HAP-1 (cell line): Measurements from ENCODE around the gene ANTXR2.
A peak's percentile ranks its signal among the peaks of the same experiment; 100 is the strongest.
"Not testable (repeated sequence)": the region's sequence is repeated elsewhere in the genome, so short reads cannot be mapped to it uniquely, and the experiment has no call there.

ENCODE experiments used
- DNase-seq, 2 experiments: peaks; one replicate each; pipeline ENCODE4 v3.0.0-alpha.2; 2016 to 2020; ENCODE audit warnings: low spot score in 2 of 2
- H3K27me3 ChIP-seq: fragments of 250-450 bp; sonication (Bioruptor Pico); 2 replicates; pipeline ENCODE4 v1.5.1; 2020; ENCODE audit warnings: low read depth, mild to moderate bottlenecking, moderate library complexity
- H3K36me3 ChIP-seq: fragments of 250-450 bp; sonication (Bioruptor Pico); replicated peaks from 2 replicates; pipeline ENCODE4 v1.5.1; 2020; ENCODE audit warnings: mild to moderate bottlenecking
- H3K4me1 ChIP-seq: fragments of 250-450 bp; sonication (Bioruptor Pico); 2 replicates; pipeline ENCODE4 v1.5.1; 2020; ENCODE audit warnings: mild to moderate bottlenecking
- H3K4me3 ChIP-seq: fragments of 250-450 bp; sonication (Bioruptor Pico); 2 replicates; pipeline ENCODE4 v1.5.1; 2020; ENCODE audit warnings: mild to moderate bottlenecking, moderate library complexity
- H3K9me3 ChIP-seq: fragments of 250-450 bp; sonication (Bioruptor Pico); 2 replicates; pipeline ENCODE4 v1.5.1; 2020; ENCODE audit warnings: mild to moderate bottlenecking, moderate library complexity
- in situ Hi-C: fragments of 300-500 bp; cut with MboI; formaldehyde crosslinking; loops from 3 replicates; pipeline ENCODE4 v1.14.3; 2020; ENCODE audit warnings: low sequenced_read_pairs, inconsistent platforms, mixed read lengths

The ANTXR2 gene

DNA sequence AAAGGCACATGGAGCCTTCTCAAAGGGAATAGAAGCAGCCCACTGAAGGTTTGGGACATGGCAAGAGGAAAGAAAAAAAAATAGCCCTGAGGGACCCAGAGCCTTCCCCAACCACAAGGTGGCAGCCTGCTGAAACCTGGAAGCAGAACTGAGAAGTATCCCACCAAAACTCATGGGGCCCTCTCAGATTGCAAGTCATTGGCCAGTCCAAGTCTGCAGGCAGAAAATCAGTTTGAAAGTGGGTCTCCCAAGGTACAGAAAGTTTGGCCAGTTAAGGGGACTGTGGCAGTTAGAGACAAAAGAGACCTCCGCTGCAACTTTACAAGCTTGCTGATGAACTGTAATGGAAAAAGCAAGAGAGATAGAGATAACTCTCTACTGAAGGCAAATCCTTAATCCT is 155.8 kb downstream of the ANTXR2 start:
- in situ Hi-C loops, result no loop called here
- no peaks in the 10 kb centered on the region for H3K36me3 ChIP-seq
- no peaks in the 10 kb centered on the region for H3K4me1 ChIP-seq
- H3K4me3 ChIP-seq, result no peak overlapping the region
- DNase-seq, result peak; percentile 53 to 56
- no peaks in the 10 kb centered on the region for H3K9me3 ChIP-seq
- H3K27me3 ChIP-seq, result no peaks in the 10 kb centered on the region

DNA sequence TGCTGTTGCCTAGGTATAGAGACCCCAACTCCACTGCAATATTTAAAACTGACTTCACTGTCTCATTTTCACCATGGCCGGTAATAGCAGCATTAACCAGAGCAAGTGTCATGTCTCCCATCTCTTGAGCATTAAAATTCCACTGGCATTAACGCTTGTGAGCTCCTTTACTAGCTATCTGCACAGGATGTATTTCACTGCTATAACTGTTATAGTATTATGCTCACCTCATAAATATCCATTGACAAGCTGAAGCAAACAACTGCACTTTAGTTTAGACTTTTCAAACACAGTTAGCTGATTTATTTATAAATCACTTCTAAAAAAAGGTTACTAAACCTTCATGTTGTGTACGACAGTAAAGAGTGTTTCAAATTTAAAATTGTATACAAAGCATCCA is 157.8 kb downstream of the ANTXR2 start:
- no peak for DNase-seq
- Histone ChIP-seq H3K27me3 (no peaks in the 10 kb centered on the region), H3K9me3 (no peaks in the 10 kb centered on the region), H3K4me3 (no peak overlapping the region), H3K4me1 (no peaks in the 10 kb centered on the region), H3K36me3 (no peaks in the 10 kb centered on the region)
- in situ Hi-C loops, result no loop called here

DNA sequence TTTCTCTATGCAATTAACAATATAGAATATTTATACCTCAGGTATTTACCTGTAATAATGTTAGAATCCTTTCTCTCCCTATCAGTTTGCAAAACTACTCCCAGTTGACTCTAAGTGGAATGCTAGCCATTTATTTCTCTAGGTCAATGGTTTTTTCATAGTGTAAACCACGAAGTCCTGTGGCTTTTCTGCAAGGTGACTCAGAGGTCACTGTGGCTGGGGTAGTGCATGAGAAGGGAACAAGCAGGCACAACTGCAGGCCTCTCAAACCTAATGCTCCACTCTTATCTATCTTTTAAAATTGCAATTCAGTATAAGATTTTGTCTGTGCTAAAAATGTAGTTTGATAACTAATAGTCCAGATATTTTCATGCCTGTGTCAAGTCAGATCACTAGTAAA is 159.4 kb downstream of the ANTXR2 start:
- H3K4me1 ChIP-seq, result no peaks in the 10 kb centered on the region
- no peaks in the 10 kb centered on the region for H3K9me3 ChIP-seq
- H3K27me3 ChIP-seq, result no peaks in the 10 kb centered on the region
- in situ Hi-C loops, result no loop called here
- H3K4me3 ChIP-seq, result no peak overlapping the region
- DNase-seq, result no peak
- no peaks in the 10 kb centered on the region for H3K36me3 ChIP-seq

DNA sequence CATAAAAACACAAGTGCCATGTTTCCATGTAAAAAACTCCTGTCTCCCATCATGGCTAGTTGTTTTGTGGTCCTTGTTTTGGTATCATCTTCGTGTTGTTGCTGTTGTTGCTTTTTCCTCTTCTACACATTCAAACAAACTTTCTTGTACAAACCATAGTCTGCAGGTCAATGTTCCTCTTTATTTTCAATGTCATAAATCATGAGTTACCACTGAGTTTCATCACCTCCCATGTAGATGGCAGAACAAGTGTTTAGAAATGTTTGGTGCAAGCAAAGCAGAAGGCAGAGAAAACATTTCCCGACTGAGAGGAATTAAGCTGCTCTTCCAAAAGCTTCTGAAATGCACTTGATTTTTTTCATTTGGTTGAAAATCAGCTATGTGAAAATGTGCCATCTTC is 166.0 kb downstream of the ANTXR2 start:
- no peaks in the 10 kb centered on the region for H3K4me1 ChIP-seq
- in situ Hi-C loops, result no loop called here
- no peaks in the 10 kb centered on the region for H3K27me3 ChIP-seq
- H3K9me3 ChIP-seq, result no peaks in the 10 kb centered on the region
- H3K4me3 ChIP-seq, result no peak overlapping the region
- no peak for DNase-seq
- H3K36me3 ChIP-seq, result no peaks in the 10 kb centered on the region

DNA sequence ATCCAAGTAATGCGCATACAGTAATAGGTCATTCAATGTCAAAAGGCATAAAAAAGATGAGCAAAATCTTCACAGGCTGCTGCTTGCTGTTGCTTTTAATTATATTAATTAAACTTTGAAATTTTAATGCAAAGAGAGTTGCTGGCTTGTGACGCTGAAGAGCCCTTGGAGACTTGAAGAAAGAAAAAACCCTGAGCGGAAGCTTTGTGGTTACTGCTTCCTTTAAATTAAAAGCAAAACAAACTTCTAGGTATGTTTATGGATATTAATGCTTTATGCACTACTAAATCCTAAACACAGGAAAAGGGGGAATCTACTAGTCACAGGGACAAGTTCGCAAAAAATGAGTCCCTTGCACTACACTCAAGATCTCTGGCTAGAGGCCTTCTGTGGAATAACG is 166.7 kb downstream of the ANTXR2 start:
- Histone ChIP-seq H3K27me3 (no peaks in the 10 kb centered on the region), H3K36me3 (no peaks in the 10 kb centered on the region), H3K4me1 (no peaks in the 10 kb centered on the region), H3K4me3 (no peak overlapping the region), H3K9me3 (no peaks in the 10 kb centered on the region)
- in situ Hi-C loops, result no loop called here
- DNase-seq, result no peak

DNA sequence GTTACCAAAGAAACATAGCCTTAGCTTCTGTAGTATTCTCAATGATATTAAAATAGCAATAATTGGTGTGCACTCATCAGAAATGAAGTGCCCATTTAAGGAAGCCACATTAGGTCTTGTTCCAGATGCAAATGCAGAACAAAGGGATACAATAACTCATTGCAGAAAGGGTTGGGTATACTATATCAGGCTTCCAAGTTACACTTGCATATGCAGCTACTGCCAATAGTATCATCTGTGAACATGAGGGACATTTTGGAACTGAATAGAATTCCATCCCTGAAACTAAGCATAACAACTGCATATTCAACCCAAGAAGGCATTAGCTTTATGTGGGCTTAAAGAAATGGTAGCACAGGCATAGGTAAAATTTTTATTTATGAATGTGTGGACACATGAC is 167.8 kb downstream of the ANTXR2 start:
- H3K27me3 ChIP-seq, result no peaks in the 10 kb centered on the region
- no peaks in the 10 kb centered on the region for H3K36me3 ChIP-seq
- no peak overlapping the region for H3K4me3 ChIP-seq
- no peaks in the 10 kb centered on the region for H3K4me1 ChIP-seq
- DNase-seq, result no peak
- in situ Hi-C loops, result no loop called here
- H3K9me3 ChIP-seq, result no peaks in the 10 kb centered on the region

DNA sequence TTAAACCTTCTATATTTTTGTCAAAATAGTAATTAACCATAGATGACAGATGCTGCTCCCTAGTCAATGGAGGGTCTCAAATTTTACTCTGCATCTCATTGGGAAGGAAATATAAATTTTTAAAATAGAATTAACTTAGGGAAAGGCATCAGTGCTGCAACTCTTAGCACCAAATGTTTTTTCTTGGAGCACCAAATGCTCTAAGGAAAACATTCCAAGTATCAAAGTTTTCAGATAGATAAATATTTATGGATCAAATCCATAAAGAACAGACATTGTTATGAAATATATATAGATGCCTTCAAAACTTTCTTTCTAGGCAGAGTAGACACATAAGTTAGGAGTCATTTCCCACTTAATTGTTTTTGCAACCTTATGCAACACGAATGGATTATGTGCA is 168.7 kb downstream of the ANTXR2 start:
- in situ Hi-C loops, result no loop called here
- H3K4me1 ChIP-seq, result no peaks in the 10 kb centered on the region
- no peaks in the 10 kb centered on the region for H3K27me3 ChIP-seq
- no peaks in the 10 kb centered on the region for H3K9me3 ChIP-seq
- no peak overlapping the region for H3K4me3 ChIP-seq
- DNase-seq, result no peak
- H3K36me3 ChIP-seq, result no peaks in the 10 kb centered on the region

DNA sequence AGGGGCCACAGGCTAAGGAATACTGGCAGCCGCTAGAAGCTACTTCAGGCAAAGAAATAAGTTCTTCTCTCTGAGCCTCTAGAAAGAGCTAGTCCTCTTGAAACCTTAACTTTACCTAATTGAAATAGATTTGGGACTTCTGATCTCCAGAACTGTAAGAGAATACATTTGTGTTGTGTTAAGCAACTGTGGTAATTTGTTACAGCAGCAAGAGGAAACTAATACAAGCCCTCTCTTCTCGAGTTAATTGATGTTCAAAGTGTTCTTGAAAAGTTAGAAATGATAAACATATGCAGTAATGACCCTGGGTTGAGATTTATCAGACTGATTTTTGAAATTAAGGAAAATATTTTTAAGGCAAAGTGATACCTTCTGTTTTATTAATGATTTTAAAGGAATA is 172.8 kb downstream of the ANTXR2 start:
- no peak overlapping the region for H3K4me3 ChIP-seq
- no peaks in the 10 kb centered on the region for H3K27me3 ChIP-seq
- in situ Hi-C loops, result no loop called here
- H3K36me3 ChIP-seq, result no peaks in the 10 kb centered on the region
- DNase-seq, result no peak
- no peaks in the 10 kb centered on the region for H3K9me3 ChIP-seq
- H3K4me1 ChIP-seq, result no peaks in the 10 kb centered on the region

DNA sequence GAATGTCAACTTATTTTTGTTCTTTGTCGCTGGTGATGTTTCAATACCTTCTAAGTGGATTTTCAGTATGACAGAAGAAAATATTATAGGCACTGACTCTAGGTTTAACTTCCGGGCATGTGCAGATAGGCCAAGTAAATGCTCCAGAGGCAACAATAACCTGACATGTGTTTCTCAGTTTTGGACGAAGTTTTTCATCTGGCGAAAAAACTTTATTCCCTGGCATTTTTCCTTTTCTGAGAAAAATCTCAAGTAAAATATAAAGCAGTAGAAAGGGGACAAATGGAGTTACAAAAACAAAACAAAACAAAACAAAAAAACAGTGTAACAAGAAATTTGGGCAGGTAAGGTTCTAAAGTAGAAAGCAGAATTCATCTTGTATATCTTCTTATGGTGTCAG is 173.5 kb downstream of the ANTXR2 start:
- in situ Hi-C loops, result no loop called here

DNA sequence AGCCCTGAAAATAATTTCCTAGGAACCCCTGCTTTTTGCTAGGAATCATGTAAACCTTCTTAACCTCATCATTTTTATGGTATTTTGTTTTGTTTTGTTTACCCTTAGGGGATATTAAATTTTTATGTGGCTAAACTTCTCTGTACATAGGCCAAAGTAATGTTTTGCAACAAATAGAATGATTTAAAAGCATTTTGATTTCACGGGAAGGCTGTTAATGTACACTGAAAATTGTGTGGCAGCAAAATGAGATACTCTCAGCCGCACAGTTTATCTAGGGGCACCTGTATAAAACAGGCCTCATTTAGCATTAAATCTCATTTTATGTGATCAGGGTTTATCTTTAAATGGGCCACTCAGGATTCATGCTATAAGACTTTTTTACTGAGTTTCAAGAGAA is 175.0 kb downstream of the ANTXR2 start:
- no peak for DNase-seq
- Histone ChIP-seq H3K9me3 (no peaks in the 10 kb centered on the region), H3K27me3 (no peaks in the 10 kb centered on the region), H3K4me1 (peaks cover 15% of the 10 kb centered on the region), H3K4me3 (no peak overlapping the region), H3K36me3 (no peaks in the 10 kb centered on the region)
- in situ Hi-C loops, result no loop called here

More for the DNA sequence above, 173.5 kb downstream of the ANTXR2 start:
- no peaks in the 10 kb centered on the region for H3K36me3 ChIP-seq
- H3K9me3 ChIP-seq, result no peaks in the 10 kb centered on the region
- no peaks in the 10 kb centered on the region for H3K27me3 ChIP-seq
- DNase-seq, result no peak
- peaks cover 2% of the 10 kb centered on the region for H3K4me1 ChIP-seq
- no peak overlapping the region for H3K4me3 ChIP-seq

DNA sequence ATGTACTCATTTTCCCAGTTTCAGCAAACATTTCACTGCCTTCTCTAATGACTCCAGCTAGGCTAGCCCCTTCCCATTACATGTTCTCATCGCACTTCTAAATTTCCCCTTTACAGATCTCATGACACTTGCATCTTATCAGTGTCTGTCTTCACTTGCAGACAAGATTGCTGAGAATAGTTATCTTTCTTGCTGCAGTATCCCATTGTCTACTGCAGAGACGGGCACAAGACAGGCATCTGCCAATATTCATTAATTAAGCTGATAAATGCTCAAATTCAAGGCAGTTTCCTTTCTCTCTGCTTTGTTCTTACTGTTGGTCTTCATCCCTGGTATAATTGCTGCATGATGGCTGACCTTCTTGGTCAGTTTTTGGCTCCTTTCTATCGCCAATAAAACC is 175.9 kb downstream of the ANTXR2 start:
- DNase-seq, result no peak
- H3K9me3 ChIP-seq, result no peaks in the 10 kb centered on the region
- H3K4me1 ChIP-seq, result peaks cover 16% of the 10 kb centered on the region
- in situ Hi-C loops, result no loop called here
- no peaks in the 10 kb centered on the region for H3K27me3 ChIP-seq
- H3K4me3 ChIP-seq, result no peak overlapping the region
- no peaks in the 10 kb centered on the region for H3K36me3 ChIP-seq

DNA sequence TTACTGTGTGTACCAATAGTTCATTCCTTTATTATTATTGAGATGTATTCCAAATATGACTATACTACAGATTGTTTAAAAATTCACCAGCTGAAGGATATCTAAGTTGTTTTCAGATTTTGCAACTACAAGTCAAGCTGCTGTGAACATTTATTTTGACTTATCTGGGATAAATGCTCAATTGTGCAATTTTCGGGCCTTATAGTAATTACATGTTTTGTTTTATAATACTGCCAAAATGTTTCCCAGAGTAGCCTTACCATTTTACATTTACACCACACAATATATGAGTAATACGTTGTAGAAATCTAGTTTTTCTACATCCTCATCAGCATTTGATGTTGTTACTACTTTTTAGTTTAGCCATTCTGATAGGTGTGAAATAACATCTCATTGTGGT is 179.6 kb downstream of the ANTXR2 start:
- DNase-seq, result no peak
- Histone ChIP-seq H3K9me3 (no peaks in the 10 kb centered on the region), H3K27me3 (no peaks in the 10 kb centered on the region), H3K36me3 (no peaks in the 10 kb centered on the region), H3K4me1 (peaks cover 16% of the 10 kb centered on the region), H3K4me3 (no peak overlapping the region)
- in situ Hi-C loops, result no loop called here

DNA sequence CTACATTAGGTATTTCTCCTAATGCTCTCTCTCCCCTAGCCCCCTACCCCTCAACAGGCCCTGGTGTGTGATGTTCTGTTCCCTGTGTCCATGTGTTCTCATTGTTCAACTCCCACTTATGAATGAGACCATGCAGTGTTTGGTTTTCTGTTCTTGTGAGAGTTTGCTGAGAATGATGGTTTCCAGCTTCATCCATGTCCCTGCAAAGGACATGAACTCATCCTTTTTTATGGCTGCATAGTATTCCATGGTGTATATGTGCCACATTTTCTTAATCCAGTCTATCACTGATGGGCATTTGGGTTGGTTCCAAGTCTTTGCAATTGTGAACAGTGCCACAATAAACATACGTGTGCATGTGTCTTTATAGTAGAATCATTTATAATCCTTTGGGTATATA is 184.0 kb downstream of the ANTXR2 start:
- DNase-seq, H3K4me3 ChIP-seq, H3K27me3 ChIP-seq, H3K36me3 ChIP-seq, H3K9me3 ChIP-seq, H3K4me1 ChIP-seq, in situ Hi-C loops: not testable (repeated sequence)

DNA sequence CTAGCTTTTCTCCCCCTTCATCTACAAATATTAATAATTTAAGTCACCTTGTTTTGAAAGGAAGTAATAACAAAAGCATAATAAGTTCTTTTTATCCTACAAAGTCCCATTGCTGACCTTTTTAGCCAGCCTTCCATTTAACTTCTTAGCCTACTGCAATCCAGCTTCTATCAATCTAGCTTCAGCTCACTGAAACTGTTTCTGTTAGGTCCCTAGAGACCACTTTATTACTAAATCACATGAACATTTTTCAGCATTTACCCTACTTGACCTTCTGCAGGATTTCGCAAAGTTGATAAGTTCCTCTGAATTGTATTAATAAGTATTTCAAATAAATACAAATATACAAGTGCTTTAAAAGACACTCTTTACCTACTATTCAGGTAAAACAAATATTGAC is 186.5 kb downstream of the ANTXR2 start:
- in situ Hi-C loops, result no loop called here
- Histone ChIP-seq H3K4me3 (no peak overlapping the region), H3K36me3 (no peaks in the 10 kb centered on the region), H3K9me3 (no peaks in the 10 kb centered on the region), H3K27me3 (no peaks in the 10 kb centered on the region; the same call in 1 of the 2 replicates), H3K4me1 (no peaks in the 10 kb centered on the region)
- DNase-seq, result no peak

DNA sequence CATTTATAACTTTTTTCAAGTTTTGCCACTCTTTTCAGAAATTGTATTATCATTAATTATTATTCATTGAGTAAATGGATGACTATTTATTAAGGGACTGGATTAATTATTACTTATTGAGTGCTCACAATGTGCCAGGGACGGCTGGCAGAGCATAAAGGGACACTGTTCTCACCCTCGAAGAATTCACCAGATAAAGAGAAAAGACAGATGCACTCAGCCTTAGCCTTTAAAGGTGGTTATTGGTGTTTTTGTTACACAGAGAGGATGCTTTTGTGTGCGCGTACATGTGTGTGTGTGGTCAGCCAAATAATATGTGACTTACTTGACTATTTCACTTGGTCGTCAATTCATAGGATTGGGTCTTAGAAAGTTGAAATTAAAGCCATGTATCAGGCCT is 187.0 kb downstream of the ANTXR2 start:
- no peaks in the 10 kb centered on the region for H3K36me3 ChIP-seq
- in situ Hi-C loops, result no loop called here
- no peaks in the 10 kb centered on the region for H3K4me1 ChIP-seq
- no peak for DNase-seq
- H3K27me3 ChIP-seq, result no peaks in the 10 kb centered on the region; the same call in 1 of the 2 replicates
- H3K4me3 ChIP-seq, result no peak overlapping the region
- H3K9me3 ChIP-seq, result no peaks in the 10 kb centered on the region
